Measurements from ENCODE around the gene FOXG1.

- no peak for TF ChIP-seq CTCF (IDR thresholded peaks at IDR 0.05)
- no peak for TF ChIP-seq POLR2A (IDR thresholded peaks at IDR 0.05)
These were observed 2.8 kb upstream of the FOXG1 start for GRCh38 chr14:28763751-28764256.

Measured in vagina (tissue), 2 donors.